ENCODE data around the gene CYP1B1.

CYP1B1 gene

DNA sequence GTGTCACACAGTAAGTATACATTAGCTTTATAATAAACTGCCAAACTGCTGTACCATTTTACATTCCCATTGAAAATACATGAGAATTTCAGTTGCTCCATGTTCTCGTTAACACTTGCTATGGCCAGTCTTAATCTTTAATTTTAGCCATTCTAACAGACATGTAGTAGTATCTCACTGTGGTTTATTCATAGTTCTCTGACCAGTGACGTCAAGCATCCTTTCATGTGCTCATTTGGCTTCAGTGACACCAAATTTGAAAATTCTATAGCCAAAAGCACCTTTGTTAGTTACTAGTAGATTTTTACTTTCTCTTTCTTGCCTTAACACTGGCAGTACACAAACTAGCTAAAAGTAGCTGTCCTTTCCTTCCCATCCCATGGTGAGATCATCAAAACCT lies 43.0 kb downstream of the CYP1B1 start:
- H3K79me1 ChIP-seq (ENCODE audit: low read length): no peaks in the 10 kb centered on the region
- no peak overlapping the region for H3K14ac ChIP-seq (ENCODE audit: low read length)
- H3K36me3 ChIP-seq (ENCODE audit: control insufficient read depth in 1 of 2, insufficient read depth in 2 of 2, low read length in 2 of 2): no peaks in the 10 kb centered on the region
- H2BK5ac ChIP-seq (ENCODE audit: low read depth, low read length, poor library complexity): no peak overlapping the region
- DNase-seq: no peak
- H3K4me1 ChIP-seq (ENCODE audit: control insufficient read depth in 1 of 2, insufficient read depth in 2 of 2, low read length in 2 of 2): no peaks in the 10 kb centered on the region
- no peak overlapping the region for H3K23ac ChIP-seq (ENCODE audit: low read length)
- no peak overlapping the region for H3K18ac ChIP-seq (ENCODE audit: low read length)
- H3K4me2 ChIP-seq (ENCODE audit: low read length): no peak overlapping the region
- H2BK12ac ChIP-seq (ENCODE audit: low read length): no peak overlapping the region
- no peak overlapping the region for H3K4ac ChIP-seq (ENCODE audit: low read depth, low read length)
- H3K9ac ChIP-seq (ENCODE audit: low read length): no peak overlapping the region
- no peak overlapping the region for H4K8ac ChIP-seq (ENCODE audit: low read depth, low read length)
- H3K79me2 ChIP-seq (ENCODE audit: control insufficient read depth, insufficient read depth, low read length, poor library complexity): no peaks in the 10 kb centered on the region
- H2AFZ ChIP-seq (ENCODE audit: insufficient read depth, low read length, poor library complexity): no peak overlapping the region
- WGBS (ENCODE audit: extremely low coverage, insufficient coverage, insufficient read length): no CpG with 5 or more reads among the region's 2 CpGs
- no peak overlapping the region for H3K27ac ChIP-seq (ENCODE audit: low read depth, low read length)
- no peak overlapping the region for H4K12ac ChIP-seq (ENCODE audit: low read depth, low read length)
- no peak overlapping the region for H3K4me3 ChIP-seq (ENCODE audit: low read depth, low read length)
- no peak overlapping the region for H4K91ac ChIP-seq (ENCODE audit: low read depth, low read length)
- no peak overlapping the region for H2AK5ac ChIP-seq (ENCODE audit: low read length)
- H2BK120ac ChIP-seq (ENCODE audit: insufficient read depth, low read length, poor library complexity): no peak overlapping the region
- H3K27me3 ChIP-seq (ENCODE audit: insufficient read depth, low read length): peaks cover 3% of the 10 kb centered on the region
- H3K9me3 ChIP-seq (ENCODE audit: insufficient read depth, low read depth, low read length): no peaks in the 10 kb centered on the region

DNA sequence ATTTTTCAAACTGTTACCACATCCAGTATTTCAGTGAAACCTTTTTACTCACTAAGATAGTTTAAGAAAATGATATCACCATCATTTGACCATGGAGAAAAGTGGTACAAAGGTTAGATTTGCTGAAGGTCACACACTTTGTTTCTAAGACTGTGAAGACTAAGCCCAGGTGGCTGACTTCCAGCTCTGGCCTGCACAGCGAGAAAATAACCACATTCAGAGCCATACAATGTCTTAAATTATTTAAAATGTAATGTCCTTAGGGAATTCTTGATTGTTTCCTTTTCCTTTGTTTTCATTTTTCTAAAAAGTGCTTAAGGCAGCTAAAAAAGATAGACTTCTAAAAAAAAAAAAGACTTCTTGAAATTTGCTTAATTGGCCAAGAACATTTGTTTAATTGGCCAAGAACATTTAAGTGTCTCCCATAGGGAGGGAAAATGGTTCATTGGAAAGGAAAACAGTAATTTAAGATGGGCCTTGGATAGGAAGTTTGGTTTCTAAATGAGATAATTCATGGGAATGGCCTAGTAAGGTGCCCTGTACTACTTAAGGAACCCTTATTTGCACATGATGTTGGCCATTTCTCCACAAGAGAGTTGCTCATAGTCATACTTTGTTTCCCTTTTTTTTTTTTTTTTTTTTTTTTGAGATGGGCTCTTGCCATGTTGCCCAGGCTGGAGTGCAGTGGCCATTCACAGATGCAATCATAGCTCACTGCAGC lies 45.2 kb downstream of the CYP1B1 start:
- H3K4ac ChIP-seq (ENCODE audit: low read depth, low read length): no peak overlapping the region
- H3K79me2 ChIP-seq (ENCODE audit: control insufficient read depth, insufficient read depth, low read length, poor library complexity): no peaks in the 10 kb centered on the region
- H4K12ac ChIP-seq (ENCODE audit: low read depth, low read length): no peak overlapping the region
- H3K14ac ChIP-seq (ENCODE audit: low read length): no peak overlapping the region
- no peak overlapping the region for H4K91ac ChIP-seq (ENCODE audit: low read depth, low read length)
- no peak for DNase-seq
- H3K9me3 ChIP-seq (ENCODE audit: insufficient read depth, low read depth, low read length): no peaks in the 10 kb centered on the region
- no peak overlapping the region for H2AK5ac ChIP-seq (ENCODE audit: low read length)
- H2BK12ac ChIP-seq (ENCODE audit: low read length): no peak overlapping the region
- no peaks in the 10 kb centered on the region for H3K36me3 ChIP-seq (ENCODE audit: control insufficient read depth in 1 of 2, insufficient read depth in 2 of 2, low read length in 2 of 2)
- H3K23ac ChIP-seq (ENCODE audit: low read length): no peak overlapping the region
- no peaks in the 10 kb centered on the region for H3K4me1 ChIP-seq (ENCODE audit: control insufficient read depth in 1 of 2, insufficient read depth in 2 of 2, low read length in 2 of 2)
- no peak overlapping the region for H3K27ac ChIP-seq (ENCODE audit: low read depth, low read length)
- H2BK120ac ChIP-seq (ENCODE audit: insufficient read depth, low read length, poor library complexity): no peak overlapping the region
- H3K4me3 ChIP-seq (ENCODE audit: low read depth, low read length): no peak overlapping the region
- no peaks in the 10 kb centered on the region for H3K79me1 ChIP-seq (ENCODE audit: low read length)
- H3K27me3 ChIP-seq (ENCODE audit: insufficient read depth, low read length): no peaks in the 10 kb centered on the region
- no peak overlapping the region for H3K9ac ChIP-seq (ENCODE audit: low read length)
- WGBS (ENCODE audit: extremely low coverage, insufficient coverage, insufficient read length): no CpG with 5 or more reads among the region's 1 CpG
- H2AFZ ChIP-seq (ENCODE audit: insufficient read depth, low read length, poor library complexity): no peak overlapping the region
- H4K8ac ChIP-seq (ENCODE audit: low read depth, low read length): no peak overlapping the region
- no peak overlapping the region for H3K18ac ChIP-seq (ENCODE audit: low read length)
- no peak overlapping the region for H2BK5ac ChIP-seq (ENCODE audit: low read depth, low read length, poor library complexity)
- H3K4me2 ChIP-seq (ENCODE audit: low read length): no peak overlapping the region

DNA sequence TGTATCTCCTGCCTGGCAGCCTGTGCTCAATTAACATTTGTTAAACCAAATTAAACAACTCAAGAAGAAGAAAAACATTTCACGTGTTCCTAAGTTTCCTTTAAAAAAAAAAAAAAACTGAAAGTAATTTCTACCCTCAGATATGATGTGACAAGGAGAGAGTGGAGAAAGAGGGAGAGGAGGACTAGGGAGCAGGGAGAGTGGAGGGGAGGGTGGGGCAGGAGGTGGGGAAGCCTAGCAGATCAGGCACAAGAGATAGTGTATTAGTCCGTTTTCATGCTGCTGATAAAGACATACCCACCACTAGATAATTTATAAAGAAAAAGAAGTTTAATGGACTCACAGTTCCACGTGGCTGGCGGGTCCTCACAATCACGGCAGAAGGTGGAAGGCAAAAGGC lies 46.4 kb downstream of the CYP1B1 start:
- H2BK12ac ChIP-seq (ENCODE audit: low read length): no peak overlapping the region
- WGBS (ENCODE audit: extremely low coverage, insufficient coverage, insufficient read length): no CpG with 5 or more reads among the region's 5 CpGs
- H3K9me3 ChIP-seq (ENCODE audit: insufficient read depth, low read depth, low read length): no peaks in the 10 kb centered on the region
- H3K4me3 ChIP-seq (ENCODE audit: low read depth, low read length): no peak overlapping the region
- no peak for DNase-seq
- no peak overlapping the region for H3K4me2 ChIP-seq (ENCODE audit: low read length)
- no peak overlapping the region for H4K12ac ChIP-seq (ENCODE audit: low read depth, low read length)
- H3K14ac ChIP-seq (ENCODE audit: low read length): no peak overlapping the region
- H3K9ac ChIP-seq (ENCODE audit: low read length): no peak overlapping the region
- no peaks in the 10 kb centered on the region for H3K79me2 ChIP-seq (ENCODE audit: control insufficient read depth, insufficient read depth, low read length, poor library complexity)
- H3K4ac ChIP-seq (ENCODE audit: low read depth, low read length): no peak overlapping the region
- no peak overlapping the region for H3K18ac ChIP-seq (ENCODE audit: low read length)
- no peak overlapping the region for H3K27ac ChIP-seq (ENCODE audit: low read depth, low read length)
- no peak overlapping the region for H2BK5ac ChIP-seq (ENCODE audit: low read depth, low read length, poor library complexity)
- no peaks in the 10 kb centered on the region for H3K27me3 ChIP-seq (ENCODE audit: insufficient read depth, low read length)
- no peaks in the 10 kb centered on the region for H3K4me1 ChIP-seq (ENCODE audit: control insufficient read depth in 1 of 2, insufficient read depth in 2 of 2, low read length in 2 of 2)
- no peak overlapping the region for H4K8ac ChIP-seq (ENCODE audit: low read depth, low read length)
- no peak overlapping the region for H2AK5ac ChIP-seq (ENCODE audit: low read length)
- no peak overlapping the region for H2BK120ac ChIP-seq (ENCODE audit: insufficient read depth, low read length, poor library complexity)
- H3K23ac ChIP-seq (ENCODE audit: low read length): no peak overlapping the region
- no peaks in the 10 kb centered on the region for H3K36me3 ChIP-seq (ENCODE audit: control insufficient read depth in 1 of 2, insufficient read depth in 2 of 2, low read length in 2 of 2)
- no peak overlapping the region for H2AFZ ChIP-seq (ENCODE audit: insufficient read depth, low read length, poor library complexity)
- H3K79me1 ChIP-seq (ENCODE audit: low read length): no peaks in the 10 kb centered on the region
- H4K91ac ChIP-seq (ENCODE audit: low read depth, low read length): no peak overlapping the region

DNA sequence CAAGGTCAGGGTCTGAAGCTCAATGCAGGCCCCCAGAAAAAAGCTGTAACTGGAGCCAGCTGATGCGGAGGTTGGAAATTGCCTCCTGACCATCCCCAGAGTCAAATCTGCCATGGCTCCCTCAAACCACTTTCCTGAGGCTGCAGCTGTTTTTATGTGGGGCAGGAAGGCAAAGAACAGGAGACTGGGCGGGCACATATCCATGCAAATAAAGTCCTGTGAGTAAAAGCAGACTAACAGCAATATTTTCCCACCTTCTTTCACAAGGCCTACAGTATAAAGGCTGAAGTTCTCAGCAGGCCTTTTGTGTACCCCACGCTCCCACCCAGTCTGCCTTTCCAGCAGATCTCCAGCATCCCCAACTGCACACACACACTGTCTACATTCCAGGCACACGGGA lies 47.1 kb downstream of the CYP1B1 start:
- H3K79me2 ChIP-seq (ENCODE audit: control insufficient read depth, insufficient read depth, low read length, poor library complexity): no peaks in the 10 kb centered on the region
- H3K4me3 ChIP-seq (ENCODE audit: low read depth, low read length): no peak overlapping the region
- no peaks in the 10 kb centered on the region for H3K36me3 ChIP-seq (ENCODE audit: control insufficient read depth in 1 of 2, insufficient read depth in 2 of 2, low read length in 2 of 2)
- no CpG with 5 or more reads among the region's 4 CpGs for WGBS (ENCODE audit: extremely low coverage, insufficient coverage, insufficient read length)
- no peak overlapping the region for H2AK5ac ChIP-seq (ENCODE audit: low read length)
- no peaks in the 10 kb centered on the region for H3K9me3 ChIP-seq (ENCODE audit: insufficient read depth, low read depth, low read length)
- DNase-seq: no peak
- H4K8ac ChIP-seq (ENCODE audit: low read depth, low read length): no peak overlapping the region
- H4K12ac ChIP-seq (ENCODE audit: low read depth, low read length): no peak overlapping the region
- no peak overlapping the region for H3K23ac ChIP-seq (ENCODE audit: low read length)
- no peaks in the 10 kb centered on the region for H3K27me3 ChIP-seq (ENCODE audit: insufficient read depth, low read length)
- H3K4me2 ChIP-seq (ENCODE audit: low read length): no peak overlapping the region
- no peak overlapping the region for H3K27ac ChIP-seq (ENCODE audit: low read depth, low read length)
- no peak overlapping the region for H2BK120ac ChIP-seq (ENCODE audit: insufficient read depth, low read length, poor library complexity)
- H3K79me1 ChIP-seq (ENCODE audit: low read length): no peaks in the 10 kb centered on the region
- H2BK5ac ChIP-seq (ENCODE audit: low read depth, low read length, poor library complexity): no peak overlapping the region
- no peak overlapping the region for H3K14ac ChIP-seq (ENCODE audit: low read length)
- H2BK12ac ChIP-seq (ENCODE audit: low read length): no peak overlapping the region
- H3K18ac ChIP-seq (ENCODE audit: low read length): no peak overlapping the region
- no peak overlapping the region for H3K4ac ChIP-seq (ENCODE audit: low read depth, low read length)
- no peaks in the 10 kb centered on the region for H3K4me1 ChIP-seq (ENCODE audit: control insufficient read depth in 1 of 2, insufficient read depth in 2 of 2, low read length in 2 of 2)
- no peak overlapping the region for H4K91ac ChIP-seq (ENCODE audit: low read depth, low read length)
- no peak overlapping the region for H2AFZ ChIP-seq (ENCODE audit: insufficient read depth, low read length, poor library complexity)
- H3K9ac ChIP-seq (ENCODE audit: low read length): no peak overlapping the region

All from trophoblast cell (in vitro differentiated cells and primary cell).